Stimulated activated naive CD8-positive, alpha-beta T cell treated with anti-CD3 and anti-CD28 coated beads, Interleukin-15, Interleukin-2, amounts not matched to agents 100 ng/mL and 50 ng/mL, for 24 hours (primary cell): ENCODE measurements around the gene GNAI2.
A peak's percentile ranks its signal among the peaks of the same experiment; 100 is the strongest.
"Not testable (repeated sequence)": the region's sequence is repeated elsewhere in the genome, so short reads cannot be mapped to it uniquely, and the experiment has no call there.

ENCODE experiments used
- H3K27ac Mint-ChIP-seq: one replicate; pipeline ENCODE4 v1.8.0; 2021; ENCODE audit warnings: mild to moderate bottlenecking, mixed read lengths
- H3K27me3 Mint-ChIP-seq: one replicate; pipeline ENCODE4 v1.8.0; 2021; ENCODE audit warnings: mixed read lengths
- H3K36me3 Mint-ChIP-seq: one replicate; pipeline ENCODE4 v1.8.0; 2021; ENCODE audit warnings: low read depth, mixed read lengths
- H3K4me1 Mint-ChIP-seq: one replicate; pipeline ENCODE4 v1.8.0; 2021; ENCODE audit warnings: low read depth, mixed read lengths
- H3K4me3 Mint-ChIP-seq: one replicate; pipeline ENCODE4 v1.8.0; 2021; ENCODE audit warnings: mild to moderate bottlenecking, mixed read lengths
- H3K9me3 Mint-ChIP-seq: one replicate; pipeline ENCODE4 v1.8.0; 2021; ENCODE audit warnings: mixed read lengths

GNAI2 gene

GRCh38 chr3:50242381-50242770, 6.4 kb downstream of the GNAI2 start:
- Mint-ChIP-seq H3K27me3 (no peaks in the 10 kb centered on the region), H3K4me1 (peaks cover 88% of the 10 kb centered on the region), H3K4me3 (peak overlapping the region; percentile 68), H3K27ac (peak overlapping the region; percentile 94), H3K36me3 (peaks cover 3% of the 10 kb centered on the region), H3K9me3 (no peaks in the 10 kb centered on the region)

GRCh38 chr3:50242851-50243542, 7.0 kb downstream of the GNAI2 start:
- peak overlapping the region; percentile 68 for H3K4me3 Mint-ChIP-seq
- no peaks in the 10 kb centered on the region for H3K9me3 Mint-ChIP-seq
- H3K27me3 Mint-ChIP-seq: no peaks in the 10 kb centered on the region
- peaks cover 91% of the 10 kb centered on the region for H3K4me1 Mint-ChIP-seq
- peak overlapping the region; percentile 94 for H3K27ac Mint-ChIP-seq
- H3K36me3 Mint-ChIP-seq: peaks cover 3% of the 10 kb centered on the region

GRCh38 chr3:50243543-50243895, 7.5 kb downstream of the GNAI2 start:
- H3K27me3 Mint-ChIP-seq: no peaks in the 10 kb centered on the region
- H3K4me1 Mint-ChIP-seq: peaks cover 91% of the 10 kb centered on the region
- peak overlapping the region; percentile 11 for H3K4me3 Mint-ChIP-seq
- peaks cover 5% of the 10 kb centered on the region for H3K36me3 Mint-ChIP-seq
- peak overlapping the region; percentile 94 for H3K27ac Mint-ChIP-seq
- no peaks in the 10 kb centered on the region for H3K9me3 Mint-ChIP-seq

- Mint-ChIP-seq H3K27ac (peak overlapping the region; percentile 97), H3K4me3 (peak overlapping the region; percentile 80), H3K4me1 (peaks cover 86% of the 10 kb centered on the region)
- not testable (repeated sequence) for H3K27me3 Mint-ChIP-seq, H3K36me3 Mint-ChIP-seq, H3K9me3 Mint-ChIP-seq
Measured at GRCh38 chr3:50244813-50245212, 8.8 kb downstream of the GNAI2 start.

GRCh38 chr3:50245251-50245745, 9.3 kb downstream of the GNAI2 start:
- no peaks in the 10 kb centered on the region for H3K9me3 Mint-ChIP-seq
- peaks cover 86% of the 10 kb centered on the region for H3K4me1 Mint-ChIP-seq
- no peaks in the 10 kb centered on the region for H3K27me3 Mint-ChIP-seq
- H3K27ac Mint-ChIP-seq: peak overlapping the region; percentile 97
- peaks cover 7% of the 10 kb centered on the region for H3K36me3 Mint-ChIP-seq
- peak overlapping the region; percentile 80 for H3K4me3 Mint-ChIP-seq

- Mint-ChIP-seq H3K27me3 (no peaks in the 10 kb centered on the region), H3K4me3 (peak overlapping the region; percentile 80), H3K36me3 (peaks cover 8% of the 10 kb centered on the region), H3K27ac (peak overlapping the region; percentile 97), H3K9me3 (no peaks in the 10 kb centered on the region), H3K4me1 (peaks cover 88% of the 10 kb centered on the region)
Measured at GRCh38 chr3:50245831-50246516, 10.0 kb downstream of the GNAI2 start.

- Mint-ChIP-seq H3K27ac (peak overlapping the region; percentile 97), H3K27me3 (no peaks in the 10 kb centered on the region), H3K36me3 (peaks cover 12% of the 10 kb centered on the region), H3K4me1 (peaks cover 88% of the 10 kb centered on the region), H3K9me3 (no peaks in the 10 kb centered on the region), H3K4me3 (peak overlapping the region; percentile 80)
Measured at GRCh38 chr3:50246517-50246954, 10.5 kb downstream of the GNAI2 start.

GRCh38 chr3:50248387-50248786, 12.4 kb downstream of the GNAI2 start:
- Mint-ChIP-seq H3K9me3 (no peaks in the 10 kb centered on the region), H3K27ac (peak overlapping the region; percentile 87), H3K4me1 (peaks cover 71% of the 10 kb centered on the region), H3K27me3 (no peaks in the 10 kb centered on the region), H3K4me3 (no peak overlapping the region), H3K36me3 (peaks cover 12% of the 10 kb centered on the region)

- no peaks in the 10 kb centered on the region for H3K9me3 Mint-ChIP-seq
- no peak overlapping the region for H3K4me3 Mint-ChIP-seq
- no peaks in the 10 kb centered on the region for H3K27me3 Mint-ChIP-seq
- H3K36me3 Mint-ChIP-seq: peaks cover 10% of the 10 kb centered on the region
- H3K4me1 Mint-ChIP-seq: peaks cover 61% of the 10 kb centered on the region
- H3K27ac Mint-ChIP-seq: peak overlapping the region; percentile 61
Measured at GRCh38 chr3:50249457-50249856, 13.5 kb downstream of the GNAI2 start.

GRCh38 chr3:50250514-50250913, 14.5 kb downstream of the GNAI2 start:
- Mint-ChIP-seq H3K27ac (no peak overlapping the region), H3K4me1 (peaks cover 51% of the 10 kb centered on the region), H3K4me3 (no peak overlapping the region), H3K27me3 (no peaks in the 10 kb centered on the region), H3K9me3 (no peaks in the 10 kb centered on the region), H3K36me3 (peaks cover 10% of the 10 kb centered on the region)

- Mint-ChIP-seq H3K4me3 (no peak overlapping the region), H3K36me3 (peaks cover 10% of the 10 kb centered on the region), H3K27ac (peak overlapping the region; percentile 83), H3K9me3 (no peaks in the 10 kb centered on the region), H3K4me1 (peaks cover 43% of the 10 kb centered on the region), H3K27me3 (no peaks in the 10 kb centered on the region)
Measured at GRCh38 chr3:50251220-50251619, 15.2 kb downstream of the GNAI2 start.

GRCh38 chr3:50254577-50255250, 18.7 kb downstream of the GNAI2 start:
- peaks cover 20% of the 10 kb centered on the region for H3K36me3 Mint-ChIP-seq
- H3K27ac Mint-ChIP-seq: no peak overlapping the region
- H3K4me1 Mint-ChIP-seq: peaks cover 22% of the 10 kb centered on the region
- no peak overlapping the region for H3K4me3 Mint-ChIP-seq
- H3K9me3 Mint-ChIP-seq: no peaks in the 10 kb centered on the region
- H3K27me3 Mint-ChIP-seq: no peaks in the 10 kb centered on the region

- Mint-ChIP-seq H3K9me3 (no peaks in the 10 kb centered on the region), H3K27ac (no peak overlapping the region), H3K27me3 (no peaks in the 10 kb centered on the region), H3K4me1 (peaks cover 19% of the 10 kb centered on the region), H3K36me3 (peaks cover 20% of the 10 kb centered on the region), H3K4me3 (no peak overlapping the region)
Measured at GRCh38 chr3:50255251-50255615, 19.2 kb downstream of the GNAI2 start.

- H3K4me1 Mint-ChIP-seq: peaks cover 4% of the 10 kb centered on the region
- no peak overlapping the region for H3K27ac Mint-ChIP-seq
- peaks cover 14% of the 10 kb centered on the region for H3K36me3 Mint-ChIP-seq
- no peaks in the 10 kb centered on the region for H3K27me3 Mint-ChIP-seq
- H3K4me3 Mint-ChIP-seq: no peak overlapping the region
- no peaks in the 10 kb centered on the region for H3K9me3 Mint-ChIP-seq
Measured at GRCh38 chr3:50256978-50257890, 21.2 kb downstream of the GNAI2 start.
